HG03135 (cell line): ENCODE data around the gene DCAF8.

Source experiments
- ATAC-seq: cut with Tn5 transposase; IDR thresholded peaks from one replicate; pipeline ENCODE4 v1.9.1; 2021; ENCODE audit warnings: mild to moderate bottlenecking, moderate library complexity; ENCODE audit not compliant: unreplicated experiment

Gene DCAF8

GRCh38 chr1:160264795-160265307, 2.5 kb upstream of the DCAF8 start:
- no peak for ATAC-seq

GRCh38 chr1:160261556-160261892, 825 bp downstream of the DCAF8 start:
- peak; percentile 39 for ATAC-seq

- no peak for ATAC-seq
Measured at GRCh38 chr1:160260406-160261382, 1.7 kb downstream of the DCAF8 start.

GRCh38 chr1:160258177-160258798, 4.1 kb downstream of the DCAF8 start:
- ATAC-seq: no peak

- no peak for ATAC-seq
Measured at GRCh38 chr1:160257411-160258015, 4.8 kb downstream of the DCAF8 start.

GRCh38 chr1:160256396-160257046, 5.8 kb downstream of the DCAF8 start:
- ATAC-seq: no peak

GRCh38 chr1:160255781-160256300, 6.5 kb downstream of the DCAF8 start:
- ATAC-seq: no peak

- ATAC-seq: peak; percentile 76
Measured at GRCh38 chr1:160251687-160252526, 10.4 kb downstream of the DCAF8 start.

GRCh38 chr1:160251011-160251410, 11.3 kb downstream of the DCAF8 start:
- ATAC-seq: no peak

- no peak for ATAC-seq
Measured at GRCh38 chr1:160247053-160247452, 15.3 kb downstream of the DCAF8 start.

GRCh38 chr1:160245434-160245833, 16.9 kb downstream of the DCAF8 start:
- no peak for ATAC-seq

- ATAC-seq: no peak
Measured at GRCh38 chr1:160244209-160244608, 18.1 kb downstream of the DCAF8 start.

- no peak for ATAC-seq
Measured at GRCh38 chr1:160243767-160244166, 18.6 kb downstream of the DCAF8 start.

- ATAC-seq: no peak
Measured at GRCh38 chr1:160239582-160240299, 22.6 kb downstream of the DCAF8 start.

GRCh38 chr1:160238408-160238807, 23.9 kb downstream of the DCAF8 start:
- ATAC-seq: no peak

- no peak for ATAC-seq
Measured at GRCh38 chr1:160237558-160237957, 24.8 kb downstream of the DCAF8 start.

- ATAC-seq: no peak
Measured at GRCh38 chr1:160236806-160237205, 25.5 kb downstream of the DCAF8 start.

- ATAC-seq: no peak
Measured at GRCh38 chr1:160232911-160233310, 29.4 kb downstream of the DCAF8 start.

GRCh38 chr1:160228431-160228830, 33.9 kb downstream of the DCAF8 start:
- ATAC-seq: no peak
